HCT116 (cell line): ENCODE data around the gene TGFBI. TPM values are rescaled to one million over a fixed set of nuclear protein-coding genes. Genes with fewer than 3 reads are reported as not detected.

ENCODE experiments used
- ATAC-seq: fragments of 200-7000 bp; cut with Tn5 transposase; 2 replicates; pipeline ENCODE4 v1.9.1; 2020; ENCODE audit warnings: mild to moderate bottlenecking, moderate library complexity
- BruUV-seq: library from RNA; stranded (reverse); fragments of 400-500 nt; replicated peaks from 2 replicates; lab custom pipeline; 2021; lab: Mats Ljungman, UMichigan
- CTCF ChIA-PET: fragments of 300-600 bp; sonication (Branson Sonifier 250); formaldehyde crosslinking; loops from one replicate; lab custom pipeline; 2021; ENCODE audit warnings: antibody characterized with exemption; lab: Charles Lee
- POLR2A ChIA-PET: fragments of 300-600, 350-600 bp; sonication (Branson Sonifier 250); formaldehyde crosslinking; loops from one replicate; lab custom pipeline; 2021; ENCODE audit warnings: antibody characterized with exemption; lab: Charles Lee
- RAD21 ChIA-PET, 2 experiments: fragments of 300-600 bp; sonication (Branson Sonifier 250); formaldehyde crosslinking; loops; one replicate each; lab custom pipeline; 2023; ENCODE audit warnings: low total read pairs in 2 of 2; ENCODE audit not compliant: uncharacterized antibody in 2 of 2, unreplicated experiment in 2 of 2, low non-redundant PET in 1 of 2; lab: Charles Lee
- DNase-seq: peaks from one replicate; pipeline ENCODE4 v3.0.0-alpha.2; 2010; ENCODE audit warnings: low read depth, low spot score
- H2AFZ ChIP-seq: fragments of 200-600 bp; shearing (Covaris generic), sonication (generic); 2 replicates; pipeline ENCODE4 v1.6.1; 2017; ENCODE audit warnings: low read depth, mixed run types, mixed read lengths, antibody characterized with exemption, low read length; ENCODE audit not compliant: poor library complexity, severe bottlenecking
- H3K27ac ChIP-seq: 2 replicates; pipeline ENCODE4 v1.5.1; 2012; ENCODE audit warnings: low read depth, low read length
- H3K27me3 ChIP-seq: fragments of 200-600 bp; sonication (generic); 2 replicates; pipeline ENCODE4 v1.6.1; 2016; ENCODE audit warnings: mixed run types, low read length, mixed read lengths; ENCODE audit not compliant: insufficient read depth
- H3K36me3 ChIP-seq, 2 experiments: fragments of 200-500 bp in 1 of 2; fragments of 200-600 bp in 1 of 2; sonication (Bioruptor generic) in 1 of 2; sonication (generic) in 1 of 2; 2 replicates each; pipeline versions ENCODE4 v1.5.1 to v1.6.1; 2014 to 2016; ENCODE audit warnings: low read length in 2 of 2, inconsistent platforms in 1 of 2, mixed read lengths in 1 of 2, mixed run types in 1 of 2; ENCODE audit not compliant: insufficient read depth in 2 of 2, control insufficient read depth in 1 of 2
- H3K4me1 ChIP-seq, 2 experiments: fragments of 200-600 bp in 1 of 2; sonication (generic) in 1 of 2; 2 replicates each; pipeline versions ENCODE4 v1.5.1 to v1.6.1; 2012 to 2017; ENCODE audit warnings: low read length in 2 of 2, inconsistent platforms in 1 of 2, mild to moderate bottlenecking in 1 of 2, mixed read lengths in 1 of 2, mixed run types in 1 of 2, moderate library complexity in 1 of 2; ENCODE audit not compliant: insufficient read depth in 2 of 2, control insufficient read depth in 1 of 2
- H3K4me2 ChIP-seq: fragments of 200-600 bp; sonication (generic); 2 replicates; pipeline ENCODE4 v1.6.1; 2017; ENCODE audit warnings: mixed run types, low read length, mixed read lengths
- H3K4me3 ChIP-seq, 2 experiments: fragments of 200-600 bp in 1 of 2; sonication (generic) in 1 of 2; replicated peaks in 1 of 2; 2 replicates each; pipeline ENCODE4 v1.5.1; 2011 to 2016; ENCODE audit warnings: low read length in 2 of 2, control low read depth in 1 of 2, low read depth in 1 of 2, mild to moderate bottlenecking in 1 of 2, mixed read lengths in 1 of 2, mixed run types in 1 of 2
- H3K79me2 ChIP-seq: fragments of 200-600 bp; sonication (generic); 2 replicates; pipeline ENCODE4 v1.6.1; 2017; ENCODE audit warnings: mild to moderate bottlenecking, mixed run types, low read length, moderate library complexity, mixed read lengths; ENCODE audit not compliant: insufficient read depth
- H3K9ac ChIP-seq: fragments of 200-600 bp; sonication (generic); 2 replicates; pipeline ENCODE4 v1.6.1; 2016; ENCODE audit warnings: low read length, mixed read lengths
- H3K9me2 ChIP-seq: fragments of 200-600 bp; sonication (generic), shearing (Covaris generic); 2 replicates; pipeline ENCODE4 v1.6.1; 2017; ENCODE audit warnings: mixed run types, mild to moderate bottlenecking, moderate library complexity; ENCODE audit not compliant: insufficient read depth
- H3K9me3 ChIP-seq, 2 experiments: fragments of 200-500 bp in 1 of 2; fragments of 200-600 bp in 1 of 2; sonication (Bioruptor generic) in 1 of 2; sonication (generic) in 1 of 2; 2 replicates each; pipeline ENCODE4 v1.6.1; 2014 to 2017; ENCODE audit warnings: low read length in 2 of 2, mixed read lengths in 2 of 2, inconsistent platforms in 1 of 2, low read depth in 1 of 2, mild to moderate bottlenecking in 1 of 2, mixed run types in 1 of 2, moderate library complexity in 1 of 2; ENCODE audit not compliant: control insufficient read depth in 1 of 2, insufficient read depth in 1 of 2
- H4K20me1 ChIP-seq: fragments of 200-600 bp; sonication (generic), shearing (Covaris generic); 2 replicates; pipeline ENCODE4 v1.6.1; 2017; ENCODE audit warnings: mixed run types, mild to moderate bottlenecking, moderate library complexity; ENCODE audit not compliant: insufficient read depth
- ATF3 ChIP-seq: IDR thresholded peaks from 2 replicates; pipeline ENCODE4 v1.6.1; 2012
- CBX3 ChIP-seq: IDR thresholded peaks from 2 replicates; pipeline ENCODE4 v1.6.1; 2012; ENCODE audit warnings: low read depth
- CEBPB ChIP-seq: IDR thresholded peaks from 2 replicates; pipeline ENCODE4 v1.6.1; 2012; ENCODE audit warnings: low read depth
- CTCF ChIP-seq, 3 experiments: fragments of 200-600 bp in 1 of 3; sonication (generic) in 1 of 3; IDR thresholded peaks in 2 of 3; conservative IDR thresholded peaks in 1 of 3; 2 replicates each; pipeline ENCODE4 v1.5.1; 2012 to 2017; ENCODE audit warnings: low read depth in 2 of 3, low read length in 2 of 3, antibody characterized with exemption in 1 of 3, borderline replicate concordance in 1 of 3, control low read depth in 1 of 3, mild to moderate bottlenecking in 1 of 3, mixed read lengths in 1 of 3, mixed run types in 1 of 3, moderate library complexity in 1 of 3; ENCODE audit not compliant: insufficient read depth in 1 of 3
- EGR1 ChIP-seq: IDR thresholded peaks from 2 replicates; pipeline ENCODE4 v1.6.1; 2012; ENCODE audit warnings: low read depth
- ELF1 ChIP-seq: IDR thresholded peaks from 2 replicates; pipeline ENCODE4 v1.6.1; 2012; ENCODE audit warnings: low read depth, borderline replicate concordance
- EZH2 ChIP-seq: fragments of 200-600 bp; sonication (generic); IDR thresholded peaks from 2 replicates; pipeline ENCODE4 v1.6.1; 2017; ENCODE audit warnings: antibody characterized with exemption, mixed run types
- FOSL1 ChIP-seq: IDR thresholded peaks from 2 replicates; pipeline ENCODE4 v1.6.1; 2012; ENCODE audit warnings: low read depth
- JUND ChIP-seq: IDR thresholded peaks from 2 replicates; pipeline ENCODE4 v1.6.1; 2012
- MAX ChIP-seq: IDR thresholded peaks from 2 replicates; pipeline ENCODE4 v1.6.1; 2012
- POLR2A ChIP-seq: IDR thresholded peaks from 2 replicates; pipeline ENCODE4 v1.7.0; 2011; ENCODE audit warnings: borderline replicate concordance; ENCODE audit not compliant: insufficient read depth, insufficient read length; ENCODE audit errors: extremely low read depth
- POLR2AphosphoS5 ChIP-seq: IDR thresholded peaks from 2 replicates; pipeline ENCODE4 v1.6.1; 2011; ENCODE audit warnings: mild to moderate bottlenecking, low read depth, low read length, moderate library complexity
- RAD21 ChIP-seq: IDR thresholded peaks from 2 replicates; pipeline ENCODE4 v1.6.1; 2012; ENCODE audit warnings: low read depth, mild to moderate bottlenecking
- SIN3A ChIP-seq: IDR thresholded peaks from 2 replicates; pipeline ENCODE4 v1.6.1; 2012; ENCODE audit warnings: low read depth
- SRF ChIP-seq: IDR thresholded peaks from 2 replicates; pipeline ENCODE4 v1.6.1; 2012; ENCODE audit warnings: low read depth
- TCF7L2 ChIP-seq: IDR thresholded peaks from 2 replicates; pipeline ENCODE4 v1.7.0; 2011; ENCODE audit warnings: borderline replicate concordance, inconsistent platforms; ENCODE audit not compliant: insufficient read depth, insufficient read length; ENCODE audit errors: extremely low read depth
- ZBTB33 ChIP-seq: IDR thresholded peaks from 2 replicates; pipeline ENCODE4 v1.6.1; 2011; ENCODE audit warnings: mild to moderate bottlenecking, low read length, moderate library complexity; ENCODE audit not compliant: insufficient replicate concordance; ENCODE audit errors: extremely low read depth
- intact Hi-C: fragments of 100-400 bp; cut with micrococcal nuclease; formaldehyde crosslinking; loops from 2 replicates; pipeline ENCODE4 v1.10.0; 2022
- total RNA-seq: library from RNA; stranded (reverse); gene quantifications from one replicate; pipeline ENCODE4 v1.2.1, GENCODE V29; 2021; ENCODE audit not compliant: unreplicated experiment

TGFBI gene
- total RNA-seq, 1 experiment from 2014 or later, result 0.64 TPM

- RAD21 ChIA-PET, result no interaction called here
- Histone ChIP-seq H3K9me3 (no peaks in the 10 kb centered on the region), H3K36me3 (no peaks in the 10 kb centered on the region), H3K4me1 (no peaks in the 10 kb centered on the region), H3K9ac (no peak overlapping the region), H3K79me2 (no peaks in the 10 kb centered on the region), H3K4me3 (no peak overlapping the region), H3K27ac (no peak overlapping the region), H3K27me3 (peaks cover 7% of the 10 kb centered on the region; the same call in 1 of the 2 replicates), H2AFZ (no peak overlapping the region), H3K4me2 (no peak overlapping the region), H4K20me1 (no peaks in the 10 kb centered on the region), H3K9me2 (no peaks in the 10 kb centered on the region)
- POLR2A ChIA-PET, result no interaction called here
- TF ChIP-seq ATF3 (no peak), CEBPB (no peak), FOSL1 (no peak), ELF1 (no peak), TCF7L2 (no peak), MAX (no peak)
- DNase-seq, result no peak
- intact Hi-C loops, result no loop called here
- ATAC-seq, result no peak
- no TSS peak for BruUV-seq
- CTCF ChIA-PET, result no interaction called here
Measured at GRCh38 chr5:136101884-136102283, 73.1 kb downstream of the TGFBI start.

- no peaks in the 10 kb centered on the region for H3K9me2 ChIP-seq
- no peak overlapping the region for H3K9ac ChIP-seq
- H4K20me1 ChIP-seq, result no peaks in the 10 kb centered on the region
- ATAC-seq, result no peak
- RAD21 ChIA-PET, result no interaction called here
- intact Hi-C loops, result no loop called here
- no peak for DNase-seq
- H3K27me3 ChIP-seq, result peaks cover 7% of the 10 kb centered on the region; the same call in 1 of the 2 replicates
- H3K36me3 ChIP-seq, result no peaks in the 10 kb centered on the region
- no peaks in the 10 kb centered on the region for H3K79me2 ChIP-seq
- POLR2A ChIA-PET, result no interaction called here
- H3K4me2 ChIP-seq, result no peak overlapping the region
- no TSS peak for BruUV-seq
- H3K9me3 ChIP-seq, result no peaks in the 10 kb centered on the region
- no peaks in the 10 kb centered on the region for H3K4me1 ChIP-seq
- no peak overlapping the region for H2AFZ ChIP-seq
- no peak overlapping the region for H3K4me3 ChIP-seq
- CTCF ChIA-PET, result no interaction called here
- H3K27ac ChIP-seq, result no peak overlapping the region
- TF ChIP-seq ZBTB33 (no peak), ELF1 (no peak), EZH2 (no peak), SRF (no peak), POLR2A (no peak), SIN3A (no peak), MAX (no peak), CEBPB (no peak), TCF7L2 (no peak), JUND (no peak), RAD21 (no peak), POLR2AphosphoS5 (no peak), ATF3 (no peak), CTCF (IDR thresholded peaks at IDR 0.05 in 2 of 3, conservative IDR thresholded peaks at IDR 0.05 in 1 of 3; ENCODE audit: borderline replicate concordance in 1 of 3, insufficient read depth in 1 of 3, low read depth in 2 of 3, low read length in 2 of 3) (no peak), EGR1 (no peak), CBX3 (no peak)
Measured at GRCh38 chr5:136103118-136103517, 74.3 kb downstream of the TGFBI start.
